ENCODE results near the gene FAM107B. TPM values are rescaled to one million over a fixed set of nuclear protein-coding genes. Genes with fewer than 3 reads are reported as not detected.
"Not testable (repeated sequence)": the region's sequence is repeated elsewhere in the genome, so short reads cannot be mapped to it uniquely, and the experiment has no call there.

Gene FAM107B
- total and polyA plus RNA-seq, 4 donors: 24.9 to 58.1 (median 30.9) TPM

DNA sequence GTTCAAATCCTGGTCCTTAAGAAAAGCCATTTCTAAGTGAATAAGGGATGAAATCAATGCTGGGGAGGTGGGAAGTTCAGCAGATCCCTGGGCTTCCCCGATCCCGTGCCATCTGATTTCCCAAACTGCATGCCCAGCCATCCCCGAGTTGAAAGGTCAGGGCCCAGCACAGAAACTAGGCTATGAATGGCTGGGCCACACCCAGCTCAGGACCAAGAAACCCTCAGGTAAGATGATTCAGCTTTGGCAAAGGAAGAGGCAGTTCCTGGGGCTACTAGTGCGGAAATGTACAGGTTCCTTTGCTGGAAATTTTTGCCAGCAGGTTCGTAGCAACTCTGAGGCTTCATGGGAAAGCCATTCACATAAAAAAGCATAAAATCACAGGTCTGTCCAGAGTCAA, 182.7 kb downstream of the FAM107B start (continued):
- TF ChIP-seq REST (IDR thresholded peaks at IDR 0.05): no peak
- no peak for TF ChIP-seq GABPA (IDR thresholded peaks at IDR 0.05 in 1 of 2, conservative IDR thresholded peaks at IDR 0.05 in 1 of 2)
- no peak for TF ChIP-seq TAF1 (conservative IDR thresholded peaks at IDR 0.05)
- TF ChIP-seq HNF4A (conservative IDR thresholded peaks at IDR 0.05): peak in 1 of 2 donors; percentile 52
- no peak for TF ChIP-seq FOXA2 (IDR thresholded peaks at IDR 0.05)

DNA sequence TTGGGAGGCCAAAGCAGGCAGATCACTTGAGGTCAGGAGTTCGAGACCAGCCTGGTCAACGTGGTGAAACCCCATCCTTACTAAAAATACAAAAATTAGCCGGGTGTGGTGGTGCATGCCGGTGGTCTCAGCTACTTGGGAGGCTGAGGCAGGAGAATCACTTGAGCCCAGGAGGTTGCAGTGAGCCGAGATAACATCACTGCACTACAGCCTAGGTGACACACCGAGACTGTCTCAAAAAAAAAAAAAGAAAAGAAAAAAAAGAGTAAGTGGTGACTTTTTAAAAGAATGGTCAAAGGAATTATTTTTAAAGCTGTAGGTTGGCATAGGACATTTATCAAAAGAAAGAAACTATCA, 185.8 kb downstream of the FAM107B start:
- not testable (repeated sequence) for H3K4me3 ChIP-seq (ENCODE audit: low read depth in 1 of 3, low read length in 3 of 3); H3K36me3 ChIP-seq (ENCODE audit: control insufficient read depth in 4 of 4, insufficient read depth in 3 of 4, low read depth in 1 of 4, low read length in 3 of 4); H3K9ac ChIP-seq (ENCODE audit: low read depth in 1 of 2, low read length in 2 of 2); H3K9me3 ChIP-seq (ENCODE audit: control insufficient read depth in 4 of 4, low read length in 3 of 4); DNase-seq (ENCODE audit: low spot score); H3K27me3 ChIP-seq (ENCODE audit: control insufficient read depth in 4 of 4, insufficient read depth in 4 of 4, low read length in 3 of 4)
- 77% methylated on average over 6 of the region's 6 CpGs for WGBS
- peak overlapping the region; percentile 74 to 92 for H3K27ac ChIP-seq (ENCODE audit: low read depth in 1 of 2, low read length in 2 of 2)
- H3K4me1 ChIP-seq (ENCODE audit: control insufficient read depth in 4 of 4, insufficient read depth in 4 of 4, low read length in 3 of 4): peaks cover 17 to 55% (median 45%) of the 10 kb centered on the region in 4 donors

DNA sequence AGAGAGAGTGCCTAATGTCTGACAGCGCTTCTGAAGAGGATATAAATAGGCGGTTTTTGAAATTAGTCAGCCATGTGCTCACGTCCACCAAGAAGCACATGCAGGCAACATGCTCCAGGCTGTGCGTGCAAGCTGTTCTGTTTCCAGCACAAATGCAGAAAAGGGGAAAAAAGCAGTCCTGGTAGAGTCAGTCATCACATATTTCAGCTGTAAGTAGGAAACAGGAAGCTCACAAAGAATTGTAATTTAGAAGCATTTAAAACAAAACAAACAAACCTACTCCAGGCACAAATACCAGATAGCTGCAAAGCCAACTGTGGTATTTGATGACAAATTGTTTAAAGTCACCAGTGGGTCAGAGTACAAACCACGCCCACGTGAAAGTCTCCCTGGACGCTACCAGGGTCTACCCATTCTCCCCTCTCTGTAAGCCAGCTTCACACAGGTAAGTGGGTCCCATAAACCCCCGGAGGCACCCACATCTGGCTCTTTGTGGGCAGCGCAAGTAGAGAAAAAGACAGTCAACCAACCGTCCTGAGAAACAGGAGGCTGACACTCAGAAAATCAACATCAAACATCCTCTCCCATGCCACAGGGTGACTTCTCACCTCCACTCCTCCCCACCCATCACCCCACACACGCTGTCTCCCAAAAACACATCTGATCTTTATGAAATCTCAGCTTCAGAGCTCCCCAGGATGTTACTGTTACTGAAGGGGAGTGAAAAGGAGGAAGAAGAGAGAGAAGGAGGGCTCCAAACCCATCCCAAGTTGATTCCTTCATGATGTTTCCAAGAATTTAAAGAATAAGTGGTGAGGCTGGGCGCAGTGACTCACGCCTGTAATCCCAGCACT, 186.4 kb downstream of the FAM107B start:
- Histone ChIP-seq H3K27ac (ENCODE audit: low read depth in 1 of 2, low read length in 2 of 2) (peak overlapping the region; percentile 74 to 92), H3K36me3 (ENCODE audit: control insufficient read depth in 4 of 4, insufficient read depth in 3 of 4, low read depth in 1 of 4, low read length in 3 of 4) (peaks cover 0 to 3% (median under 1%) of the 10 kb centered on the region in 4 donors), H3K9ac (ENCODE audit: low read depth in 1 of 2, low read length in 2 of 2) (peak overlapping the region in 1 of 2 donors; percentile 16), H3K27me3 (ENCODE audit: control insufficient read depth in 4 of 4, insufficient read depth in 4 of 4, low read length in 3 of 4) (no peaks in the 10 kb centered on the region), H3K4me1 (ENCODE audit: control insufficient read depth in 4 of 4, insufficient read depth in 4 of 4, low read length in 3 of 4) (peaks cover 17 to 55% (median 45%) of the 10 kb centered on the region in 4 donors), H3K4me3 (ENCODE audit: low read depth in 1 of 3, low read length in 3 of 3) (no peak overlapping the region), H3K9me3 (ENCODE audit: control insufficient read depth in 4 of 4, low read length in 3 of 4) (no peaks in the 10 kb centered on the region)
- DNase-seq (ENCODE audit: low spot score): no peak
- WGBS: 43% methylated on average over 13 of the region's 13 CpGs
- TF ChIP-seq REST (IDR thresholded peaks at IDR 0.05) (peak; percentile 40), NR2F2 (IDR thresholded peaks at IDR 0.05) (peak; percentile 39), HNF4A (conservative IDR thresholded peaks at IDR 0.05) (peak; percentile 71 to 74), HNF4G (IDR thresholded peaks at IDR 0.05) (peak; percentile 43), RXRA (IDR thresholded peaks at IDR 0.05) (peak; percentile 39 to 51), EGR1 (IDR thresholded peaks at IDR 0.05; ENCODE audit: low read depth in 2 of 2) (peak; percentile 41 to 58), RAD21 (IDR thresholded peaks at IDR 0.05) (peak in 1 of 2 donors; percentile 38), FOXA1 (IDR thresholded peaks at IDR 0.05) (no peak), YY1 (IDR thresholded peaks at IDR 0.05) (no peak), TAF1 (conservative IDR thresholded peaks at IDR 0.05) (no peak), ATF3 (IDR thresholded peaks at IDR 0.05) (peak; percentile 23), GABPA (IDR thresholded peaks at IDR 0.05 in 1 of 2, conservative IDR thresholded peaks at IDR 0.05 in 1 of 2) (peak in 1 of 2 donors; percentile 23), MAX (IDR thresholded peaks at IDR 0.05) (peak; percentile 92), JUND (IDR thresholded peaks at IDR 0.05) (peak in 1 of 2 donors; percentile 18), SP1 (IDR thresholded peaks at IDR 0.05) (peak; percentile 57)
- TF ChIP-seq, protein P1, sequence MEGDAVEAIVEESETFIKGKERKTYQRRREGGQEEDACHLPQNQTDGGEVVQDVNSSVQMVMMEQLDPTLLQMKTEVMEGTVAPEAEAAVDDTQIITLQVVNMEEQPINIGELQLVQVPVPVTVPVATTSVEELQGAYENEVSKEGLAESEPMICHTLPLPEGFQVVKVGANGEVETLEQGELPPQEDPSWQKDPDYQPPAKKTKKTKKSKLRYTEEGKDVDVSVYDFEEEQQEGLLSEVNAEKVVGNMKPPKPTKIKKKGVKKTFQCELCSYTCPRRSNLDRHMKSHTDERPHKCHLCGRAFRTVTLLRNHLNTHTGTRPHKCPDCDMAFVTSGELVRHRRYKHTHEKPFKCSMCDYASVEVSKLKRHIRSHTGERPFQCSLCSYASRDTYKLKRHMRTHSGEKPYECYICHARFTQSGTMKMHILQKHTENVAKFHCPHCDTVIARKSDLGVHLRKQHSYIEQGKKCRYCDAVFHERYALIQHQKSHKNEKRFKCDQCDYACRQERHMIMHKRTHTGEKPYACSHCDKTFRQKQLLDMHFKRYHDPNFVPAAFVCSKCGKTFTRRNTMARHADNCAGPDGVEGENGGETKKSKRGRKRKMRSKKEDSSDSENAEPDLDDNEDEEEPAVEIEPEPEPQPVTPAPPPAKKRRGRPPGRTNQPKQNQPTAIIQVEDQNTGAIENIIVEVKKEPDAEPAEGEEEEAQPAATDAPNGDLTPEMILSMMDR (IDR thresholded peaks at IDR 0.05; ENCODE audit: low read depth, low read length, missing input control): no peak
- TF ChIP-seq, protein P2, sequence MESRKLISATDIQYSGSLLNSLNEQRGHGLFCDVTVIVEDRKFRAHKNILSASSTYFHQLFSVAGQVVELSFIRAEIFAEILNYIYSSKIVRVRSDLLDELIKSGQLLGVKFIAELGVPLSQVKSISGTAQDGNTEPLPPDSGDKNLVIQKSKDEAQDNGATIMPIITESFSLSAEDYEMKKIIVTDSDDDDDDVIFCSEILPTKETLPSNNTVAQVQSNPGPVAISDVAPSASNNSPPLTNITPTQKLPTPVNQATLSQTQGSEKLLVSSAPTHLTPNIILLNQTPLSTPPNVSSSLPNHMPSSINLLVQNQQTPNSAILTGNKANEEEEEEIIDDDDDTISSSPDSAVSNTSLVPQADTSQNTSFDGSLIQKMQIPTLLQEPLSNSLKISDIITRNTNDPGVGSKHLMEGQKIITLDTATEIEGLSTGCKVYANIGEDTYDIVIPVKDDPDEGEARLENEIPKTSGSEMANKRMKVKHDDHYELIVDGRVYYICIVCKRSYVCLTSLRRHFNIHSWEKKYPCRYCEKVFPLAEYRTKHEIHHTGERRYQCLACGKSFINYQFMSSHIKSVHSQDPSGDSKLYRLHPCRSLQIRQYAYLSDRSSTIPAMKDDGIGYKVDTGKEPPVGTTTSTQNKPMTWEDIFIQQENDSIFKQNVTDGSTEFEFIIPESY (IDR thresholded peaks at IDR 0.05): peak; percentile 8
